NCI-H1417 (cell line): ENCODE results near the gene VASN.
"Not testable (repeated sequence)": the region's sequence is repeated elsewhere in the genome, so short reads cannot be mapped to it uniquely, and the experiment has no call there.

Experiments
- DNase-seq, 3 experiments: peaks; one replicate each; lab custom pipeline; 2025; lab: John Stamatoyannopoulos, UW

The VASN gene

DNA sequence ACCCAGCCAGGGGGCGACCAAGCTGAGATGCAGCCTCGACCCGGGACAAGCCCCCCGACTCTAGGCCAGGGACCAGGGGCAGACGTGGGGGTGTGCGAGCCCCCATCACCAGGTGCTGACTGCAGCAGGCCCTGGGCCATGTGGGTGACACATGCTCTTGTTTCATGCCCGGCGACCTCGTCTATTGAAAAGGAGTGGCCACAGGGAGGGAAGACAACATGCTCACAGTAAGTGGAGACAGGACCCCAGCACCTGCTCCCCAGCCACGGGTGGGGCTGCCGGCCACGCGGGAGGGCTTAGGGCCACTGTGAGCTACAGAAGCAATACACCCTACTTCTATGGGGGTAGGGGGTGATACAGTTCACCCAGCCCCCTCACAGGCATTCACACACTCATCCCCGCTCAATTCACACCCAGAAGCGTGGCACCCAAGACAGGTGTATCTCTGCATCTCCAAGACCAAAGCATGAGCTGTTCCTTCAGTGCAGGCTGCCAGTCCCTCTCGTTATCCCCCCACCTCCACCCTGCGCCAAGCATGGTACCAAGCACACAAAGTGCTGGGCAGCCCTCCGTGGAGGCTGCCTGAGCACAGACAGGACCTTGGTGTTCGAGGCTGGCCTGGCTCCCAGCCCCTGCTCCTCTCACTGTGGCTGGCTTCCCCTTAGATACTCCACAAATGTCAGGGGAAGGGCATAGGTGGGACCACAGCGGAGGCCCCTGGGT is 13.6 kb downstream of the VASN start:
- no peak for DNase-seq

DNA sequence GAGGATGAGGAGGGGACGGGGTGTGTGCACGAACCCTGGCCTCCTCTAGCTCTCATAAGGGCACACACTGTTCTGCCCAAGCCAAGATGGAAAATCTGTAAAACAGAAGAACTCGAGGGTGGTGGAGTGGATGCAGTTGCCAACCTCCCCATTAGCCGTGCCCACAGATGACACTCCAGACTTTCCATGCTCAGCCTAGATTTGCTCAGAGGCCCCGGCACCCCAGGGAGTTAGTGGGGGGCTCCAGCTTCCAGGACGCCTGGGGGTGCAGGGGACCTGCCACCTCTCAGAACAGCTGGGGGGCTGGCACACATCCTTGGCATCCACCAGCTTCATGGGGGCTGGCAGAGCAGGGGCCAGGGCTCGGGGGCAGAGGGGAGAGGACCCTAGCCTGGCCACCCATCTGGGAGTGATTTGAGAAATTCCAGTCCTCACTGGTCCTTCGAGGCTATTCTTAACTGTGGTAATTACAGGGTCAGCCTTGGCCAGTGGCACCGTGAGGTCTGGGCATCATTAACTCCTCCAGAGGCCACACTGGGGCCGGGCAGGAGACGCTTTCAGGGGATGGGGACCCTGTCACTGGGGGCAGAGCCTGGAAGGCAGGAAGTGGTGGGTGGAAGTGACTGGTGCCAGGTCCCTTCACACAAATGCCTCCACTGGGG is 14.3 kb downstream of the VASN start:
- no peak for DNase-seq

DNA sequence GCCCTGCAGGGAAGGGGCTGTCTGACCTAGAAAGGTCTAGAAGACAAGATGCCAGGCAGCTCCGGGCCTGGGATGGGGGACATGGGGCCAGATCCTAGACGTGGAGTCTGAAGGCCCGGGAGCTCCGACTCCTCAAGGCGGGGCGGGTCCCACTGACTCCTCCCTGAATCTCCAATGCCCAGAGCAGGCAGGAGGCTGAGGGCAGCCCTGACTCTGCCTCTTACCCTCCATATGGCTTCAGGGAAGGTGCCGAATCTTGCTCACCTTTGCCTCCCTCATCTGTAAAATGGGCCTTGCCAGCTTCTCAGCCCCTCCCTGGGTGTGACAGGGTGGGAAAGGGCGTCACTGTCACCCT is 14.8 kb downstream of the VASN start:
- no peak for DNase-seq

DNA sequence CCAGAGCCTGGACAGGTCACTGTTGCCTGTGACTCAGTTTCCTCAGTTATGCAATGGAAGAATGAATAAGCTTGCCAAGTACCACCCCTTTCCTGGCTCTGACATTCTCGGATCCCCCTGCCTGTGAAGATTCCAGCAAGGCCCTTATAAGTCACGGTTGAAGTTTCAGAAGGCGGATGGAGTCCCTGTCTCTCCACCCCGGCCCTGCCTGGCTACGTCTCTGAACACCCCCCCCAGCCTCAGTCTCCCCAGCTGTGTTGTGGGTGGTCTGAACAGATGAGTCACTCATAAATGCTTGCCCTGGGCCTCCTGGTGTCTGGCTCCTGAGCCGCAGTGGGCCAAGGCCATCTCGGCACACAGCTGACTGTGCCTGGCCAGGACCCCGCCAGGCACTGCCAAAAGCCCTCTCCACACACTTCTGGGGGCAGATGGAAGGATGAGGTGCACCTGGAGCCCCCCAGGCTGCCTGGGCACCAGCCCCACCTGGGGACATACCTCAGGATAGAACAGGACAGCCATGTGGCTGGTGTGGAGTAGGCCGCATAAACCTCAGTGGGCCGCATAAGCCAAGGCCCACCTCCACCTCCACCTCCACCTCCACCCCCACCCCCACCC is 15.4 kb downstream of the VASN start:
- DNase-seq, result no peak

DNA sequence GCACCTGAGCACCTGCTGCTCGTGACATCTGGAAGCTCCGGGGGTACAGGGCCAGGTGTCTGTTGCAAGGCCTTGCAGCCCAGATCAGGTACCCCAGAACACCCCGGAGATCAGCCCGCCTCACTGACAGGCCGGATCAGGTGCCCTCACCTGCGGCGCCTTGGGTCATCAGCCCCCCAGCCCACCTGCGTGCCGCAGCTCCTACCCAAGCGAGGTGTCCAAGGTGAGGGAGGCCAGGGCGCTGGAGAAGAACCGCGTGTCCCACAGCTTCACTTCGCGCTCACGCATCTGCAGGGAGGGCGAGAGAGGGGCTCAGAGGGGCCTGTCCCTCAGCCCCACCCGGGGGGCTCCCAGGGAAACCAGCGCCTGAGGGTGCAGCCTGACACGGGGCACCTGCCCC is 16.1 kb downstream of the VASN start:
- DNase-seq, result no peak

DNA sequence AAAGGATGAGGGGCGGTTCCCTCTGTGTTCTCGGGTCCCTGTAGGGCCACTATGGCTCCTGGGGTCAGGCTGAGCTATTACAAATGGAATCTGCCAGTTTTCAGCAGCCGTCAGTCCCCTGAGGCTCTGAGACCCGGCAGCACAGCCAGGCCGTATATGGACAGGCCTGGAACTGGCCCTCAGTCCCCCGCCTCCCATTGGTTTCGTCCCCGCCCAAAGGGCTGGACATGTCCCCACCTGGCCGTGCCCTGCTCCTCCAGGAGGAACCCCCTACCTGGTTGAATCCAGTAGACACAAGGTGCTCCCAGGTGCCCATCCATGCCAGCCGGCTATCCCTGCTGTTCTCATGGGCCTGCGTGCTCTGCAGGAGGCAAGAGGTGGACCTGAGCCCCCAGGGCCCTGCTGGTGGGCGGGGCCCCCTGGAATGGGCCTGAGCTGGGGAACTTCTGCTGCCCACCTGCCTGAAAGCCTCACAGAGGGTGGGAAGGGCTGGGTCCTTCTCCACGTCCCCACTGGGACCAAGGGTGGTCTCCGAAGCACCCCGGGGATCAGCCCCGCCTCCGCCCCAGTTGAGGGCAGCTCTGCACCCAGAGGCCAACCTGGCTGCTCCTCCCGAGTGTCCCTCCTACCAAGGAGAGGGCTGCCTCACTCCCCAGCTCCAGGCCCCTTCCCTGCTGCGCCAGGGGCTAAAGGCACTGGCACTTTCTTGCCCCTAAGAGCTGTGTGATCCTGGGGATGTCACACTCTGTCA is 16.8 kb downstream of the VASN start:
- DNase-seq, result no peak

DNA sequence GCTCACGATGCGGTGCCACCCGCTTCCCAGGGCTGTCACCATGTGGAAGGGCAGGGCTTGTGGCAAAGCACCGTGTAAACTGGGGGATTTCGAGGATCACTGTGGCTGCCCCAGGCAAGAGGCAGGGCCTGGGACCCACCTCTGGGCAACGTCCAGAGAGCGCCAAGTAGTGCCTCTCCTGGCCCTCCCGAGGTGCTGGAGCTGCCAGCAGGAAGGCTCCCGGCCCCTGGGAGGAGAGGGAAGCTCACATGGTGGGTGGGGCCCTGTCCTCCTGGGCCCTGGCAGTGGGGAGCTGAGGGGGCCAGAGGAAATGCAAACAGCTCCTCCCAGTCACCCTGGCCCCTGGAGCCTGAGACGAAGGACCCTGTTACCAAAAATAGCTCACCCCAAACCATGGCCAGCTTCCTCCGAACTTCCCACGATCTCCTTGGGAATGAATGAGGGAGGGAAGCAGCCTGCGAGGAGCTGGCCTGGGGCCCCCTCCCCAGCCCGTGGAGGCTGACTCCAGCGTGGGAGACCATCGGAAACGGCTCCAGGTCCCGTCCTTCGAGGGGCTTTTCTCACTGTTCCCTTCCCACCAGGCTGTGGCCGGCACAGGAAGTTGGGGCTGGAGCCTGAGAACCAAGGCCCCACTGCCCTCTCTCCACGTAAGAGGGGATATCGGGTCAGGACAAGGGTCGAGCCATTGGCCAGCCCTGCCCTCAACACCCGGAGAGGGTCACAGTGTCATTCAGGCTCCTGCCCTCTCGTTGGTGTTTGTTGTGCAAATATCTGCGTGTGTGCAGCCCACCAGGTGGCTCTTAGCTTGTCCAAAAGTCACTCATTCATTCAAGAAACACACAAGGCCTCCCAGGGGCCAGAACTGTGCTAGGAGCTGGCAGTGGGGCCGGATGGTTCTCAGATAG is 17.7 kb downstream of the VASN start:
- no peak for DNase-seq

DNA sequence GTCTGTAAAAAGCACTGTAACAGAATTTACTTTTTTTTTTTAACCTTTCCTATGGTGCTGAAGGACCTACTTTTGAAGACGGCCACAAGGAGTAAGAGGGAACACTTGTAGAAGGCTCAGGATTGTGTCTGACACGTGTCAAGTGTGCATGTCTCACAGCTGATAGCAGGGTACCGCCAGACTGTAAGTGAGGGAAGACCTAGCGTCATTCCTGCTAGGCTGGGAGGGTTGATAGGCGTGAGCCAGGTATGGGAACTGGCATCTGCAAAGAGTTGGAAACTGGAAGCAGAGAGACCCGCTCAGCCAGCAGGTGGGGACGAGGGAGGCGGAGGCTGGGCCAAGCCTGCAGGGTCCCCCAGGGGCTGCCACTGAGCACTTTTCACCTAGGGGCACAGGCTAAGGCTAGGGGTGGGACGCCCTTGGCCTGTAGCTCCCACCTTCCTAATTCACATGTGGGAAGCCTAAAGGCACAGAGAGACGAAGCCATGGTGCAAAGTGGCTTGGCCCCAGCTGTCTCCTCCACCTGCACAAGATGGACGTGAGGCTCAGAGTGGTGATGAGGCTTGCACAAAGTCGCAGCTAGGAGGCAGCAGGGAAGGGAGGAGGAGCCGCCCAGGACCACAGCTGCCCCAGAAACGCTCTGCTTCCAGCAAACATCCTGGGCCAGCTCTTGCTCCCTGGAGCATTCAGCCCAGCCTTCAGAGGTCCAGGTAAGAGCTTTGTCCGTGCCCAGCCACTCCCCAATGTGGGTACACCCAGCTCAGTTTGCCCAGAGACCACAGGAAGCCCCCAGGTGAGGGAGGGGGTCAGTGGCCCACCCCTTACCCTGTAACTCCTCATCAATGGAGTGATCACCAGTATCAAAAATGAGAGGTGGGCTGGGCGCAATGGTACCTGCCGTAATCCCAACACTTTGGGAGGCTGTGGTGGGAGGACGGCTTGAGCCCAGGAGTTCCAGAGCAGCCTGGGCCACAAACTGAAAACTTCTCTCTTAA is 18.9 kb downstream of the VASN start:
- no peak for DNase-seq

DNA sequence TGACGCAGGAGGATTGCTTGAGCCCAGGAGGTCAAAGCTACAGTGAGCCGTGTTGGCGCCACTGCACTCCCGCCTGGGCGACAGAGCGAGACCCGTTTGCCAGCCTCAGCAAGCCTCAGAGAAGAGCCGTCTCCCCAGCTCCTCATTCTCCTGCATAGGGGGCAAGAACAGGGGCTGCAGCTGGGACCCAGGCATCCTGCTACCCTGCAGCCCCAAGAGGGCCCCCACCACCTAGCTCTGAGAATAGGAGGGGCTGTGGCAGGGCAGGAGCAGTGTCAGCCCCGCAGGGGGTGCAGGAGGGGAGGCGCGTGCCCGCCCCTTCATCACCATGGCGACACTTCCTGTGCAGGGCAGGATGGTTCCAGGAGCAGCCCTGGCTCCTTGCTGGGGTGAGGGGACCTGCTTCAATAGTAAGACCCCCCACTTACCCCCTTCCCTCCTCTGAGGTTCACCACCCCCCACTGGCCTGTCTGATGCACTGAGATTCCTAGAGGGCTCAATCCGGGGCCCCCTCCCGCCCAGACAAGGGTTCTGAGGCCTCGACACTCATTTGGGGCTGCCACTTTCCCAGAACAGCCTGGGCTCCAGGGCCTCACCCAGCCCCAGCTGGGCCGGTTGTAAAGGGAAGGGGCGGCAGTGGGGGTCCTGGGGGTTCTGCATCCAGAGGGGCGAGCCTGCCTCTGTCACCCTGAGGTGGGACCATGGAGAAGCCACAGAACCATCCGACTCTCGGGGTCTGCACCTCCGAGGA is 20.2 kb downstream of the VASN start:
- DNase-seq, result peak in 2 of 3 experiments; percentile 35 to 44

DNA sequence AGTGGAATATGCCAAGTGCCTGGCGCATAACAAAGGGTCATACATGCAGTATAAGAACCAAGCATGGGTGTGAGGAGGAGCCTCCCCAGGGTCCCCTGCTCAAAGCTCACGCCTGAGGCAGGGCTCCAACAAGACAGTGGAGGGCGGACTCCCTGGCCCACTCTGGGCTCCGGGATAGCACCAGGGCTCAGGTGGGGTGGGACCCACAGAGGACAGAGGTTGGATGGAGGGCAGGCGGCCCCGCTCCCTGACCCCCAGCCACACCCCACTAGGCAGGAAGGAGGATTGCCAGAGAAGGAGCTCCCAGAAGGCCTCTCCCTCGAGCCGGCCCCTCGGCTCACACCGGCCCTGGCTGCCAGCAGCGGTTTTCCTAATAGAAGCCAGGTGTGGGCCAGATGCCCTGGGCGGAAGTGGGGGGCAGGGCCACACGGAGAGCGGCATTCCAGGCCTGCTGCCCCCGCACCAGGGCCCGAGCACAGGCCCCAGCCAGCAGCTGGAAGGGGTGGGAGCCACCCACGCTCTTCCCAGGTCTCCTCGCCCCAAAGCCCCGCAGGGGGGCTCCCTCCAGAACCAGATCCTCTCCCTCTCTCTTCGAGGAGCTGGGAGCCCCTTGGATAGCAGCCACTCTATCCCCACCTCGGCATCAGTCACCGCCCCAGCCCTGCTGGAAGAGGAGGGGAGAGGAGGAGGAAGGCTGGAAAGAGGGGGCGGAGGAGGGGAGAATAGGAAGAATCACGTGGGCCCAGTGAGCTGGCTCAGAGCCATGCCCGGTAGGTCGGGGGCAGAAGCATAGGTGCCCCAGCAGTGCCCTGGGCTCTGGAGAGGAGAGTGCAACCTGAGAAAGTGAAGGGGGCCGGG is 21.0 kb downstream of the VASN start:
- DNase-seq, result peak in 1 of 3 experiments; percentile 38

DNA sequence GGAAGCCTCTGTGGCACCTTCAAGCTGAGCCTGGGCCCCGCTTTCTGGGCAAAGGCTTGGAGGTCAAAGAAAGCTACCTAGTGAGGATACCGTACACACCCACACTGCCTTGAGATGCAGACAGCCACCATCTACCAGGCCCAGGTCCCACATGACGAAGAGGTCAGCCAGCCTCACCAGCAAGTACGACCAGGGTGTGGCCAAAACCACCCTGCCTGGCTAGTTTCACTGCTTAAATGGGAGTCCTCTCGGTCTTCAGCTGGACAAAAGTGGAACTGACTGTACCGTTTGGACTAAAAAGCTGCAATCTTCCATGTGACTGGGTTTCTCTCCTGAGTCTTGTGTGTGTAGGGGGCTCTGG is 21.6 kb downstream of the VASN start:
- no peak for DNase-seq

DNA sequence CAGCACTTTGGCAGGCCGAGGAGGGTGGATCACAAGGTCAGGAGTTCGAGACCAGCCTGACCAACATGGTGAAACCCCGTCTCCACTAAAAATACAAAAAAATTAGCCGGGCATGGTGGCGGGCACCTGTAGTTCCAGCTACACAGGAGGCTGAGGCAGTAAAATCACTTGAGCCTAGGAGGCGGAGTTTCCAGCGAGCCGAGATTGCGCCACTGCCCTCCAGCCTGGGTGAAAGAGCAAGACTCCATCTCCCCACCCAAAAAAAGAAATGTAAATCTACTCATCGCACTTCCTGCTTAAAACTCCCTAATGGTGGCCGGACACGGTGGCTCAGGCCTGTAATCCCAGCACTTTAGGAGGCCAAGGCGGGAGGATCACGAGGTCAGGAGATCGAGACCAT is 22.2 kb downstream of the VASN start:
- DNase-seq, result not testable (repeated sequence)

DNA sequence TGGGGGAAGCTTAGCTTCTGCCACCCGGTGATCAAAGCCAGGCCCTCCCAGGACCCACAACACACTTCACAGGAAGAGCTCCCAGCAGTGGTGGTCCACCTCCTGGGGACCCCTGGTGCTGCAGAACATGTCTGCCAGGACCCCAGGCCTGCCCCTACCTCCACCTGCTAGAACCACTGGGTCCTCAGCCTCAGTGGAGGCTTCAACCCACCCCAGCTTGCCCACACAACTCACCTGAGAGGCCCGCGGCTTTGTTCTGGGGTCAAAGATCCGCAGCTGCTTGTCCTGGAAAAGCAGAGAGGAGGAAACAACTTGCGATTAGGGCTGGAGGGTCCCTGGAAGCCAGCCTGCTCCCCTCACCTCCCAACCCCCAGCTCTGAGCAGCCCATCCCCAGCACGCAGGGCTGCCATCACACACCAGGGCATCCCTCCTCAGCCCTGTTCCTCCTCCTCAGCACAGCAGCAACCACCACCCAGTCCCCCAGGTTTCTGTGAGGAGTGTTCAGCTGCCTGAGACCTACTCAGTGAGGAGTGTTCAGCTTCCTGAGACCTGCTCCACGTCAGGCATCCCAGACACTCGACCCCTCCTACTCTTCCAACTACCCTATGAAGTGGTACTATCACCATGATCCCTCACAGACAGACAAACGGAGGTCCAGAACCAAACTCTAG is 23.5 kb downstream of the VASN start:
- DNase-seq, result no peak

DNA sequence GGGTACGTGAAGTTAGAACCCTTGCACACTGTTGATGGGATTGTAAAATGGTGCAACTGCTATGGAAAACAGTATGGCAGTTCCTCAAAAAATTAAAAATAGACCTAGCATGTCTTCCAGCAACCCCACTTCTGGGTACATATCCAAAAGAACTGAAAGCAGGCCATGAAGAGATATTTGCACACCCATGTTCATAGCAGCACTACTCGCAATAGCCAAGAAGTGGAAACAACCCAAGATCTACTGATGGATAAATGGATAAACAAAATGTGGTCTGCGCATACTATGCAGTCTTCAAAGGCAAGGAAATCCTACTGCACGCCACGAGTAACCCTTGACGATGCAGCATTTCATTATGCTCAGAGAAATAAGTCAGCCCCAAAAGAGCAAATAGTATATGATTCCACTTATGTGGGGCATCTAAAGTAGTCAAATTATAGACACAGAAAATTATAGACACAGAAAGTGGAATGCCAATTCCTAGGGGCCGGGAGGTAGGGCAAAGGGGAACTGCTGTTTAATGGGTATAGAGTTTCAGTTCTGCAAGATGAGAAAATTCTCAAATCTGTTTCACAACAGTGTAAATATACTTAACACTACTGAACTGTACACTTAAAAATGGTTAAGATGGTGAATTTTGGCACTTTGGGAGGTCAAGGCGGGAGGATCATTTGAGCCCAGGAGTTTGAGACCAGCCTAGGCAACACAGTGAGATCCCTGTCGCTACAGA is 27.5 kb downstream of the VASN start:
- no peak for DNase-seq

DNA sequence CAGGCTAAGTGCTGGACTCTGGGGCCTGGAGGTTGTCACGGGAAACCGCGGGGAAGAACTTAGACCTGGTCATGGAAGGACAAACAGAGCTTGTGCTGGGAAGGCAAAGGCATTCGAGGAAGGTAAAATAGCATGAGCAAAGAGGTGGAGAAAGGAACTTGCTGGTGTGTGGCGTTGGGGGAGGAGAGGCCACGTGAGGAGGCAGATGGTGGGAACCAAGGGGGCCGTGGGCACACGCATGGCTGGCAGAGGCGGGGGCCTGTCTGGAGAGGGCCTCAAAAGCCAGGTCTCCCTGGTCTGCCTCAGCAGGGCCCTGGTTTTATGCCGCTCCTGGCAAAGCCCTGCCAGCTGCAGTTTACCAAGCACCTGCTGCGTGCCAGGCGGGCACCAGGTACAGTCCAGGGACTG is 29.4 kb downstream of the VASN start:
- DNase-seq, result no peak

DNA sequence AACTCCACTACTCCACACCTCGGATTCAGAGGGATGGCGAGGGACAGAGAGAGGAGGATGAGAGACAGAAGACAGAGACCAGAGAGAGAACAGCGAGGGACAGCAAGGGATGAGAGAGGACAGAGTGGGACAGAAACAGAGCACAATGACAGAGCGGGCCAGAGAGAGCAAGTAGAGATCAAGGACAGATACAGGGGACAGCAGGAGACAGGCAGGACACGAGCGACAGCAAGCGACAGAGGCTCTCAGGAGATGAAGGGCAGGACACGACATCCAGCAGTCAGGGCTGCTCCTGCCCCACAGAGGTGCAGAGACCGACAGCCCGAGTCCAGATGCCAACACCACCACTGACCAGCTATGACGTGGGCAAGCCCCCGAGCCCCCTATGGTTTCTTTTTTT is 29.9 kb downstream of the VASN start:
- DNase-seq, result no peak

DNA sequence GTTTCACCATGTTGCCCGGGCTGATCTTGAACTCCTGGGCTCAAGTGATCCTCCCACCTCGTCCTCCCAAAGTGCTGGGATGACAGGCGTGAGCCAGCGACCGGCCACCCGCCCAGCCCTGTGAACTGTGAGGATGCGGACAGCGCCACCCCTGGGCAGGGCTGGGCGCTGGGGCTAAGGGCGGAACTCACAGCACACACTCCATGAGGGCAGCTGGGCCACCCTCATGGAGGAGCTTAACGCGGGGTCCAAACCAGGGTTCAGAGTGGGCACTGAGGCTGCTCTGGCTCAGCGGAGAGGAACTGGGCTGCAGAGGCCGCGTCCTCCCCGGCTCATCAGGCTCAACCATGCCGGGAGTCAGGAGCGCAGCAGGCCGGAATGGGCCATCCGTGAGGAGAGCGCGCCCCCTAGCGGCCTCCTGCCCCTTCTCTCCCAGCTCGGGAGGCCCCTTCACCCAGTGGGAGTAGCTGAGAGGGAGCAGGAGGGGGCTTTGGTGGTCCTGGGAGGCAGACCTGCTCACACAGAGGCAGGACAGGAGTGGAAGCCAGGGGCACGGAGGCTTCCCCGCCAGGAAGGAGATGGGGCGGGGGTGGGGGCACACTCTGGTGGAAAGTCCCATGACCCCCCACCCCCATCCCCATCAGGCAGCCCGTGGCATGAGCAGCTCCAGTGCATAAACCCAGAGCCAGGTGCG is 30.9 kb downstream of the VASN start:
- DNase-seq, result peak; percentile 48 to 75 (median 57)
